ENCODE measurements around the gene FOXN3.

GRCh38 chr14:89339579-89339978, 77.5 kb downstream of the FOXN3 start:
- TF ChIP-seq NR2C2 (IDR thresholded peaks at IDR 0.05; ENCODE audit: borderline replicate concordance, control insufficient read depth, insufficient read length, low read depth) (no peak), SIN3A (IDR thresholded peaks at IDR 0.05; ENCODE audit: low read depth, low read length) (no peak), EP300 (IDR thresholded peaks at IDR 0.05; ENCODE audit: borderline replicate concordance in 1 of 2, control insufficient read depth in 1 of 2, low read depth in 2 of 2, low read length in 2 of 2) (no peak), NR2C1 (IDR thresholded peaks at IDR 0.05) (no peak)
